Tongue (tissue), 2 donors: ENCODE results near the gene CLCN6. TPM values are rescaled to one million over a fixed set of nuclear protein-coding genes. Genes with fewer than 3 reads are reported as not detected.

Experiments
- DNase-seq: peaks from one replicate; pipeline ENCODE4 v3.0.0-alpha.2; 2015
- total RNA-seq: library from RNA; depleted of rRNA; stranded (reverse); fragments of >200 nt; gene quantifications from one replicate; pipeline ENCODE4 v1.2.3, GENCODE V29; 2014

The CLCN6 gene
- total RNA-seq, 1 donor from 2014 or later: 16.3 TPM

DNA sequence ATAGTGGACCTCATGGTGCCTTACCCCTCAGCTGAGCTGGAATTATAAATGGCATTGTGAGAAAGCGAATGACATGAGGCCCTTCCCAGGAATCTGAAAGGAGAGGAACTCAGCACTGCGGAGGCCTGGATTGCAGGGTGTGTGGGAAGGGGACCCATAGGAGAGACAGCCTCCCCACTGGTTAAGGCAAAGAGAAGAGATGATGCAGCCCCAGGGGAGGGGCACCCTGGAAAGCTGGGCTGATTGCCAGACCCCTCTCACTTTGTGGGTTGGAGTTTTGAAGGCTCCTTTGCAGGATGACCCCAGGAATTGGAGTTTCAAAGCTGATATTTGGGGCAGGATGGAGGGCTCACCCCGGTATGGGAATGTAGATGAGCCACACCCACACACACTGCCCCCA lies 50.7 kb downstream of the CLCN6 start:
- no peak for DNase-seq

DNA sequence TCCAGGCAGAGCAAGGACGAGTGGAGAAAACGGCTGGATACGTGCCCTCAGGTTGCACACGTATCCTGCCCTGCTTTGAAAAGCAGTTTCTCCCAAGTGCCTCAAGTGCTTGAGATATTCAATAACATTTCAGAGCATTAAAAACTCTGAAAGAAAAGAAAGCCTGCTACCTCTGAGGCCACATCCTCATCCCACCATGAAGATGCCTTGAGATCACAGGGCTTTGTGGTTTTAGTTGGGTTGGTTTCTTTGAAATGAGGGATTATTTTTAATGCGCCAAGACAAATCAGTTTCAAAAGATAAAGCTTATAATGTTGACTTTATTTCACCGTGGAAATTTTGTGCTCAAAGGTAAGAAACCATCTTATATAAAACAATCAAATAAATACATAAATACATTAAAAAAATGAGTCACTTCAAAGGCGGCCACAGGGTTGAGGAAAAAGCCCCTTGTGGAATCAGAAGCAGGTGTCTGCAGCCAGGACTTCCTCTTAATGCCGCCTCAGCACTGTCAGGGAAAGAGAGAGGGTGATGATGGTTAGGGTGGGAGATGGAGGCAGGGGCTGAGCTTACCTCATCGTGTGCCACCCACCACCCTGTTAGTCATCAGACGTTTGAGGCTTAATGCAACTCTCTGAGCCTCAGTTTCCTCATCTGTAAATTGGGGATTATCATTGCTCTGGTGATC lies 51.3 kb downstream of the CLCN6 start:
- no peak for DNase-seq

DNA sequence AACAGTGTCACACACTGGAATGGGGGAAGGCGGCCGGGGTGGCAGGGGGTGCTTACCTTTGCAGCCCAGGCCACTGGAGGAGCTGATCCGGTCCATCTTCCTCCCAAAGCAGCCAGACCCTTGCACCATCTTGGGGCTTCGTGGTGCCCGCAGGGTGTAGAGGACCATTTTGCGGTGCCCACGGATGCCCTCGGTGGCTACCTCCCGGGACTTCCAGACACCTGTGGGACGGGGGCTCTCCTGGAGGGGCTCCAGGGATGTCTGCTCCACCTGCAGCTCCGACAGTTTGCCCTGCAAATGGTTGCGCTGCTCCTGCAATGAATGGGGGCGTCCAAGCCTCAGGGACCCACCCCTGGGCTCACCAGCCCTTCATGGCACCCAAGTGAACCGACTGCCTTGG lies 52.2 kb downstream of the CLCN6 start:
- DNase-seq: no peak

DNA sequence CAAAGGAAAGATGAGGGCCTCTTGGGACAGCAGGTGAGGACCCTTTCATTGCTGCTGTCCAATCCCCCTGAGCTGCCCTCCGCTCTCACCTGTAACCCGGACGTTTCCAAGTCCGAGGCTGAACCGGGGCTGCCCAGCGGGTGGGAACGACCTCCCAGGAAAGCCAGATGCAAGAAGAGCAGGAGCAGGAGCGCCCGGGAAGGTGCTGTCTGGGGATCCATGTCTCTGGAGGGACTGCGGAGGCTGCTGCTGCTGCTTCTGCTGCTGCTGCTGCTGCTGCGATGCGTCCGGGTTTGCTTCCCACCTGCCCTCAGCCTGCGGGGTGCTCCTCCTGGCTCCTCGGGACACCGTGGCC lies 52.6 kb downstream of the CLCN6 start, which contains the start of gene NPPB:
Gene NPPB, minus strand, starts transcription at position 333 of the 355 bp plus-strand sequence. Its CDS starts 112 bp downstream, at position 221.
- DNase-seq: no peak

DNA sequence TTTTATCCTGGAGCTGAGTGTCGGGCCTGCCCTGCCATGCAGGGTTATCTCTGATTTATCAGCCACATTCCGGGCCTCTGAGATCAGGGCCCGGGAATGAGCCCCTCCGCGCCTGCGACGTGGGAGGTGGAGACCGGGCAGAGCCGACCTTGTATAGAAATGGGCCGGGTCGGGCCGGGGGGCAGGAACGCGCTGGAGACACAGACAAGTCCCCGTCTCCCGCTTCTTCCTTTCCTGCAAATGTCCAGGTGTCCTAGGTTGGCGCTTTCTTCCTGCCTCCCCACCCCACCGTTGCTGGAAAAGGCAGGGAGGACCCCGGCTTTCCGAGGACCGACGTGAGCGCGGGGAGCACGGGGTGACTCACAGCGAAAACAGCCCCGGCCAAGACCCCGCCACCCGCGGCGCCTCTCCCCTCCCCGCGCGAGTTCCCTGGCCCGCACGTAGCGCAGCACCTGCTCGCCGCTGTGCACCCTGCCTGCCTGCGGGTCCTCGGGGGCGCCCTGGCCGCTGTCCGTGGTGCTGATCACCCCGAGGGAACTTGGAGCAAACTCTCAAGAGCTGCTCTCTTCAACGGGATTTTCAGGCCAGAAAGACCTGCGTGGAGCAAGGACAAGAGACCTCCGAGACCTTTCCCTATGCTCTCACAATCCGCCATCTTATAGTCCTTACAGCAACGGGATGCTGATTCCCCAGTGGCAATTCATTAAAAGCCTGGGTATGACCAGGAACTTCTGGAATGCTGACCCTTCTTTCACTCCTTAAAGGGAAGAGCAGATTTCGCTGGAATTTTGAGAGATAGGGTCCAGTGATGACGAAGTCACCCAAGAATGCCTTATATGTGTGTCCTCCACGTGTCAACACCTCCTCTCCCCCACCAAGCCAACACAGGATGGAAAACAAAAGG lies 53.2 kb downstream of the CLCN6 start:
- DNase-seq: peak; percentile 84

DNA sequence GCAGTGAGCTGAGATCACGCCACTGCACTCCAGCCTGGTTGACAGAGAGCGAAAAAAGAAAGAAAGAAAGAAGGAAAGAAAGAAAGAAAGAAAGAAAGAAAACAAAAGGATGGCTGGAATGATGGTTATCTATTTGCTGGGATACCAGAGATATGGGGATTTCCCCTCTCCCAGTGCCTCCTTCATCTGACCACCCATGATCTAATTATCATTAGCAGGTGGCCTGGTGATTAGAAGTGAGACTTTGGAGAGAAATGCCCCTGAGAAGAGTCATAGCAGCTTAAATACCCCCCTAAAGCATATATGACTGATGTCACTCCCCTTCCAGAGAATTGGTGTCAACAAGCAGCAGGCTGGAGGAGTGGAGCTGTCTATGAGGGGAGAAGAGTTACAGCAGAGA lies 54.1 kb downstream of the CLCN6 start:
- no peak for DNase-seq

DNA sequence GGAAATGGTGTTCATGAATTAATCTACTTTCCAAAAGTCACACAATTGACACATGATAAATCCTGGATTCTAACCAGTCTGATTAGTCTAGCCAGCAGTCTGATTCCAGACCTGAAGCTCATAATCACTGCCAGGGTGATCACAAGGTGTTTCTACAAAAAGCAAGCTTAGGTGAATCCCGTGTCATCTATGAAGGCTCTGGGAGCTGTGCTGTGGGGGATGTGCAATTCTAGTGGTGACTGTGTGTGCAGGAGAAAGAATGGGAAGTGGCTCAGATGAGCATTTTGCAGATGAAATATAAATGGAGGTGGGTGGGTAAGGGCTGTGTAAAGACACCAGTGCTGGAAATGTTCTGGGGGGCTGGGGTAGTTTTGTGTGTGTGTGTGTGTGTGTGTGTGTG lies 54.6 kb downstream of the CLCN6 start:
- no peak for DNase-seq

DNA sequence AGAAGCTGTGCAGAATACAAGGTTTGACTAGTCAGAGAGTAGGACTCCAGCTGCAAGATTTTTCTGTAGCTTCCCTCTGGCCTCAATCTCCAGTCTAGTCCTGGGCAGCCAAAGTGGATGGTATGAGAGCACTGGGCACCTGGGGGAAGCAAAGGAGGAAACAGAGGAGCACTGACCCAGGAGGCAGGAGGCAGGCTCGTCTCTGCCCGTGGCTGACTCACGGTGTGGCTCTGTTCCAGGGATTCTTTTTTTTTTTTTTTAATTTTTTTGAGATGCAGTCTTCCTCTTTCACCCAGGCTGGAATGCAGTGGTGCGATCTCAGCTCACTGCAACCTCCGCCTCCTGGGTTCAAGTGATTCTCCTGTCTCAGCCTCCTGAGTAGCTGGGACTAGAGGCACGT lies 56.9 kb downstream of the CLCN6 start:
- DNase-seq: no peak

DNA sequence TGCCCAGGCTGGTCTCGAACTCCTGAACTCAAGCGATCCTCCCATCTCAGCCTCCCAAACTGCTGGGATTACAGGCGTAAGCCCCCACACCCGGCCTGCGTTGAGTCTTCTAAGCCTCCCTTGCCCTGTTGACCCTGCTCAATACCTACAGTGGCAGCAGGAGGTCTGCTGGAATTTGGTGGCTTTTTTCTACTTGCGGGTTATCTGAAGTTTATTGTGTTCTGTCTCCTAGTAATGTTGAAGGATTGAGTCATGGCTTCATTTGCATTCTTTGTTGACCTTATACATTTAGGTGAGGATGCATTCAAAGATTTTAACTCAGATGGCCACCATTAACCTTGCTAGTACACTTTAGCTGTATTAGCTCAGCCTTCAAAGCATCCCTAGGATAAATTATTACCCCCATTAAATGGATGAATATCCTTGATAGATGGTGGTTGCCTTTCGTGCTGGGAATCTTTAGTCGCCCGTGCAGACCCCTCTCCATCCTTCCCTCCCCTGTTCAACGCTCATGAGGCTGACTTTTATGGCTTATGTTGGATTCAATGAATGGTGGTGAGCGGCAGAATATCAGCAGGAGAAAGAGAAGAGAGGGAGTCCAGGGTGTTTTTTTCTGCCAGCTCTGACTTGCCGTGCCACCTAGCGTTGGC lies 62.5 kb downstream of the CLCN6 start:
- DNase-seq: no peak

DNA sequence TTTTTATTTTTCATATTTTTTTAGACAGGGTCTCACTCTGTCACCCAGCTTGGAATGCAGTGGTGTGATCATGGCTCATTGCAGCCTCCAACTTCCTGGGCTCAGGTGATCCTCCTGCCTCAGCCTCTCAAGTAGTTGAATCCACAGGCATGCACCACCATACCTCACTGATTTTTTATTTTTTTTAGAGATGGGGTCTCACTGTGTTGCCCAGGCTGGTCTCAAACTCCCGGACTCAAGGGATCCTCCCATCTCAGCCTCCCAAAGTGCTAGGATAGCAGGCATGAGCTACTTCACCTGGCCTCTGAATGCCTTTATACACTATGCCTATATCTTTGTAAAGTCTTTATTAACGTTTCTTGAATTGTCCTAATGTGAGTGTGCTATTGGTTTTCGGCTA lies 63.1 kb downstream of the CLCN6 start:
- DNase-seq: no peak

DNA sequence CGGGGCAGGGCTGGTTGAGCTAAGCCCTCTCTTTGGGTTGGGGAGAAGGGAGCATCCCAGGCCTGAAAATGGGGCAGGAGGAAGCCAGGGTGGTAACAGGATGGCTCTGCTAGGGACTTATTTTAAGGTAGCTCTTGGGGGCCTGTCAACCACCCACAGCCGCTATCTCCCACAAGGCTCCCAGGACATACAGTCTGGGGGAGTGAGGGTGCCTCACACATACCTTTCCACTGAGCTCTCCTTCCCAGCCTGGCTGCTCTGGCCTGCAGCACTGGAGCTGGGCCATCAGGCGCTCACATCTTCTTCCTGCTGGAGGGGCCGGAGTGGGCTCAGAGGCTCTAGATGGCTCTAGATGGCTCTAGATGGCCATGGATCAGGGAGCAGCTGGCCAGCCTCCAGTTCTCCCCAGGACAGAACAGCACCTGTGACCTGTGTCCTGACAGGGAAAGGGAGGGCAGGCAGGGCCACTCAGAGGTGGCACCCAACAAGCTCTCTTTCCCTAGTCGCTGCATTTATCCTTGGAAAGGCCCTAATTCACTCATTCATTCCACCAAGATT lies 63.7 kb downstream of the CLCN6 start:
- DNase-seq: no peak

DNA sequence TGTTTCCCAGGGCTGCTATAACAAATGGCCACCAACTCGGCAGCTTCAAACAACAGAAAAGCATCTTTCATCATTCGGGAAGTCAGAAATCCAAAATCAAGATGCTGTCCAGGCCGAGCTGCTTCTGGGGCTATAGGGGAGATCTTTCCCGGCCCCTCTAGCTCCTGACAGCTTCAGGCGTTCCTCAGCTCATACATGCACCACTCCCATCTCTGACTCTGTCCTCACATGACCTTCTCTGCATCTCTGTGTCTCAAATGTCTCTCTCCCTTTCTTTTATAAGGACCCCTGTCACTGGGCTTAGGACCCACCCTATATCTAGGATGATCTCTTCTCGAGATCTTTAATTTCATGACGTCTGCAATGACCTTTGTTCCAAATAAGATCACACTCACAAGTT lies 66.6 kb downstream of the CLCN6 start:
- no peak for DNase-seq

DNA sequence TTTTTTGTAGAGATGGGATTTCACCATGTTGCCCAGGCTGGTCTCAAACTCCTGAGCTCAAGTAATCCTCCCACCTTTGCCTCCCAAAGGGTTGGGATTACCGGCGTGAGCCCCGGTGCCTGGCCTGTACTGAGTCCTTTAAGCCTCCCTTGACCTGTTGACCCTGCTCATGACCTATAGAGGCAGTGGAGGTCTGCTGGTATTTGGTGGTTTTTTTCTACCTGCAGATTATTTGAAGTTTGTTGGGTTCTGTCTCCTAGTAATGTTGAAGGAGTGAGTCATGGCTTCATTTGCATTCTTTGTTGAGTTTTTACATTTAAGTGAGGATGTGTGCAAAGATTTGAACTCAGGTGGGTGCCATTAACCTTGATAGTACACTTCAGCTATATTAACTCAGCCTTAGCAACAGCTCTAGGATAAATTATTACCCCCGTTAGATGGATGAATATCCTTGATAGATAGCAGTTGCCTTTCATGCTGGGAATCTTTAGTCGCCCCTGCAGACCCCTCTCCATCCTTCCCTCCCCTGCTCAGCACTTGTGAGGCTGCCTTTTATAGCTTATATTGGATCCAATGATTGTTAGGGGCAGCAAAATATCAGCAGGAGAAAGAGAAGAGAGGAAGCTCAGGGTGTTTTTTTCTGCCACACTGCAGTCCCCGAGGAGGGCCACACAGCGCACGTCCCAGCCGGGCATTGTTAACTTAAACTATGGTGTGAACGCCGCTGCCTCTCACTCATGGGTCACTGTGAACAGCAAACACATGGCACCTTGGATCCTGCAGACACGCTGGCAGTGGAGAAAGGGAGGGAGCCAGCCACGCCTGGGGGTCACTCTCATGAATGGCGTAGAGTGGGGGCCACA lies 67.6 kb downstream of the CLCN6 start:
- DNase-seq: no peak

DNA sequence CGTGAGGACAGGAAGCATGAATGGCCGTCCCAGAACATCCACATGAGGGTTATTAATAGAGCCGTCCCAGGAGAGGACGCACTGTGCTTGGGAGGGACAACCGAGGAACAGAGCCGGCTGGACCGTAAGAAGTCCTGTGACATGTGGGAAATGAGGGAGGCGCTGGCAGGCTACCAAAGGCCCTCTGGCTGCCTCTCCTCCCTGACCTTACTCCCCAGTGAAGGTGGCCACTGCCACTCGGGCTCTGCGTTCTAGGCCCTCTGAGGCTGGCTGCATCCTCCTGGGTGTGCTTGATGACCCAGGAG lies 68.2 kb downstream of the CLCN6 start:
- no peak for DNase-seq

DNA sequence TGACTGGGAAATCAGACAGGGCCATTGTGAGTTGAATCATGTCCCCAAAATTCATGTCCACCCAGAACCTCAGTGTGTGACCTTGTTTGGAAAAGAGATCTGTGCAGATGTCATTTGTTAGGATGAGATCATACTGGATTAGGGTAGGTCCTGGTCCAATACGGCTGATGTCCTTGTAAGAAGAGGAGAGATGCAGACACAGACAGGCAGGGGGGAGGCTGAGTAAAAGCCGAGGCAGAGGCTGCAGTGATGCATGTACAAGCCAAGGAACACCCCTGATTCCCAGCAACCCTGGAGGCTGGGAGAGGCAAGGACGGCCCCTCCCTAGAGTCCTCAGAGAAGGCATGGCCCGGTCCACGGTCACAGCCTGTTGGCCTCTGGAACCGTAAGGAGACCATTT lies 68.6 kb downstream of the CLCN6 start:
- no peak for DNase-seq

DNA sequence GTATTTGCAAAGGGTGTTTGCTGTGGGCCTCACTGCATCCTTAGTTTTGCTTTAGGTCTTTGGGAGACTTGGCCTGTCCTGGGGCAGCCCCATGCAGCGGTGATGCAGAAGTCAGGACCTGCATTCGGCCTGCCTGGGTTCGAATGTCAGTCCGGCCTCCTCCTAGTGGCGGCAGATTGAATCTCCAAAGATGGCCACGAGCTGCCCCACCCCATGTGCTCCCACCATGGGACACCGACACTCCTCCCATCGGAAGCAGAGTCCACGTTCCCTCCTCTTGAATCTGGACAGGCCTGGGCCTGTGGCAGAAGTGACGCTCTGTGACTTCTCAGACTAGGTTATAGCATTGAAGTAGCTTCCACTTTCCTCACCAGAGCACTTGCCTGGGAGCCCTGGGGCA lies 69.1 kb downstream of the CLCN6 start:
- no peak for DNase-seq

DNA sequence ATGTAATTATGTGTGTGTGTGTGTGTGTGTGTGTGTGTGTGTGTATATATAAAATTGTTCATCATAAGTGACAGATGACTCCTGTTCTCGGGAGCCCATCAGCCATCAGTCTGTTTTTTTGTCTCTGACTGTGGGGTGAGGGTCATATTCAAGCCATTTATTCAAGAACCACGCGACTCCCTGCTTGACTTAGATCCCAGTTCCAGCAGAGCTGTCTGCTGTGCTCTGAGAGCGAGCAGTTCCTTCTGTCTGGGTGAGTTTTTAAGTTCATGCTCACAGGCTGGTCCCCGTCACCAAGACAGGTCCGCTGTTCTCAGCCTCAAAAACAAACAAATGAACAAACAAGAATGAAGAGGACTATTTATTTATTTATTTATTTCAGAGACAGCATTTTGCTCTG lies 71.1 kb downstream of the CLCN6 start:
- no peak for DNase-seq

DNA sequence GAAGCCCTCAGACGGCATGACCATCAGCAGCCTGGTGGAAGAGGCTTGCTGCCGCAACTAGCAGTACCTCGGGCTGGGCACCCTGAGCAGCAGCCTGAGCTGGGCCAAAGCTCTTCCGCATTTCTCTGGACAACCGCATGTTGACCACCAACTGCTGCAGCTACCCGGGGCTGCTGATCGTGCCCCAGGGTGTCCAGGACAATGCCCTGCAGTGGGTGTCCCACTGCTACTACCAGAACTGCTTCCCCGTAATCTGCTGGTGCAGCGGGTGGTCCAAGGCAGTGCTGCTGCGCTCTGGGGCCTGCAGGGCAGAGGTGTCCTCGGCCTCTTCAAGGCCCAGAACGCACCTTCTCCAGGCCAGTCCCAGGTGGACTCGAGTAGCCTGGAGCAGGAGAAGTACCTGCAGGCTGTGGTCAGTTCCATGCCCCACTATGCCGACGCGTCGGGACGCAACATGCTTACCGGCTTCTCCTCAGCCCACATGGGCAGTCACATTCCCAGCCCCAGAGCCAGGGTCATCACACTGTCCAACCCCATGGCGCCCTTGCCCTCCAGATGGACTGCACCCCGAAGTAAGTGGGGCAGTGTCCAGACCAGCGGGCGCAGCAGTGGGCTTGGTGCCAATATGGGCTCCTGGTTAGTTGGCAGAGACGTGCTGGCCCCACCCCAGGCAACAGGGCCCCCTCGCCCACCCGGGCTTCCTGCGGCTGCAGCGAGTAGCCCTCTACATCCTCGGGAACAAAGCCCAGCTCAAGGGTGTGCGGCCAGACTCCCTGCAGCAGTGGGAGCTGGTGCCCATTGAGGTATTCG lies 72.3 kb downstream of the CLCN6 start:
- no peak for DNase-seq

DNA sequence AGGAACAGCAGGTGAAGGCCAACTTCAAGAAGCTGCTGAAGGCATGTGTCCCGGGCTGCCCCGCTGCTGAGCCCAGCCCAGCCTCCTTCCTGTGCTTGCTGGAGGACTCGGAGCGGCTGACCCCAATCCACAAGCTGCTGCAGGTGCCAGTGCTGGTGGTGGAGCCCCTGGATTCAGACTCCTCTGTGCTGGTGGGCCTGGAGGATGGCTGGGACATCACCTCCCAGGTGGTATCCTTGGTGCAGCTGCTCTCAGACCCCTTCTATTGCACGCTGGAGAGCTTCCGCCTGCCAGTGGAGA lies 72.8 kb downstream of the CLCN6 start:
- DNase-seq: no peak

DNA sequence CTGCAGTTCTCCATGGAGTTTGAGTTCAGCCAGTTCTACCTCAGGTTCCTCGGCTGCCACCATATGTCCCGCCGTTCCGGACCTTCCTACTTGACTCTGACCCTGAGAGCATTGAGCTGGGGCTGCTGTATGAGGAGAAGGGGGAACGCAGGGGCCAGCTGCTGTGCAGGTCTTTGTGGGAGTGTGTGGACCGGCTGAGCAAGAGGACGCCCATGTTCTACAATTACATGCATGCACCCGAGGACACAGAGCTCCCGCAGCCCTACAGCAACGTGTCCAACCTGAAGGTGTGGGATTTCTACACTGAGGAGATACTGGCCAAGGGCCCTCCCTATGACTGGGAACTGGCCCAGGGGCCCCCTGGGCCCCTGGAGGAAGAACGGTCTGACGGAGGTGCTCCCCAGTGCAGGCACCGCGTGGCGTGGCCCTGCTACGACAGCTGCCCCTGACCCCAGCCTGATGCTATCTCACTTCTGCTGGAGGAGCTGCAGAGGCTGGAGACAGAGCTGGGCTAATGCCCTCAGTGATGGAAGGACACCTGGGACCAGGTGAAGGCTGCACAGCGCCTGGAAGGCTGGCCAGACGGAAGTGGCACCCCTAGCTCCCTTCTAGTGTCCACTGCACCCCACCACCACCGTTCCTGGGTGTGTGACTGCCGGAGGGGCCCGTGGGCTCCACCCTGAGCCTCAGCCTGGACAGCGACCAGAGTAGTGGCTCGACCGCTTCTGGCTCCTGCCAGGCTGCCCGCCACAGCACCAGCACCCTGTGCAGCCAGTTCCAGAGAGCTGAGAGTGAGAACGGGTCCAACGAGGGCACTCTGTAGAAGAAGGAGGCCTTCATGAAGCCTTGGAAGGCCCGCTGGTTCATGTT lies 73.6 kb downstream of the CLCN6 start:
- DNase-seq: no peak

DNA sequence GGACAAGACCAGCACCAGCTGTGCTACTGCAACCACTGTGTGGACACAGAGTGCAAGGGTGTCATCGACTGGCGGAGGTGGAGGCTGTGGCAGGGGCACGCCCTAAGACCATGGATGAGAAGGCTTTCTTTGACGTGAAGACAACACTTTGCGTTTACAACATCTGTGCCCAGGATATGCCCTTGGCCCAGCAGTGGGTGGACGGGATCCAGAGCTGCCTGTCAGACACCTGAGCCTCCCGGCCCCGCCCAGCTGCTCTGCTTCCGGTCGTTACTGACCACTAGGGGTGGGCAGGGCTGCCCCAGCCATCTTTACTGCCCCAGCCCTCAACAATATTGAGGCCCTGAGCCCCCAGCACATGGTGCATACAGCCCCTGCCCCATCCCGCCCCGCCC lies 74.2 kb downstream of the CLCN6 start:
- no peak for DNase-seq
